Gastroesophageal sphincter (tissue), 4 donors: ENCODE measurements around the gene SEZ6L. TPM values are rescaled to one million over a fixed set of nuclear protein-coding genes. Genes with fewer than 3 reads are reported as not detected.

Source experiments
- ATAC-seq: fragments of 150-250 bp; one replicate; pipeline ENCODE4 v1.9.1; 2016; ENCODE audit warnings: mild to moderate bottlenecking, moderate library complexity
- H3K27ac ChIP-seq, 4 donors: fragments of 200-600 bp; sonication (generic) in 3 of 4; 1 replicate in 3 of 4; 2 replicates in 1 of 4; pipeline ENCODE4 v1.5.1; 2016 to 2019
- H3K27me3 ChIP-seq: fragments of 200-600 bp; sonication (generic); one replicate; pipeline ENCODE4 v1.5.1; 2019
- H3K36me3 ChIP-seq, 2 donors: fragments of 200-600 bp; sonication (generic); one replicate each; pipeline ENCODE4 v1.5.1; 2019; ENCODE audit warnings: control low read depth in 1 of 2
- H3K4me1 ChIP-seq, 3 donors: fragments of 200-600 bp; sonication (generic); 1 replicate in 2 of 3; 2 replicates in 1 of 3; pipeline ENCODE4 v1.5.1; 2016 to 2019; ENCODE audit warnings: control low read depth in 2 of 3
- H3K4me3 ChIP-seq, 2 donors: fragments of 200-600 bp; sonication (generic); one replicate each; pipeline ENCODE4 v1.5.1; 2019; ENCODE audit warnings: mild to moderate bottlenecking in 1 of 2, moderate library complexity in 1 of 2
- H3K9me3 ChIP-seq, 3 donors: fragments of 200-600 bp; sonication (generic); one replicate each; pipeline ENCODE4 v1.5.1; 2017 to 2019; ENCODE audit warnings: control low read depth in 2 of 3
- EP300 ChIP-seq: sonication (generic); formaldehyde crosslinking; IDR thresholded peaks from one replicate; pipeline ENCODE4 v1.6.1; 2017; ENCODE audit warnings: antibody characterized with exemption, mild to moderate bottlenecking
- POLR2A ChIP-seq, 2 donors: fragments of 450-650 bp; IDR thresholded peaks; one replicate each; pipeline ENCODE4 v1.6.1; 2017; ENCODE audit warnings: antibody characterized with exemption in 2 of 2, mild to moderate bottlenecking in 2 of 2, moderate library complexity in 1 of 2
- POLR2AphosphoS5 ChIP-seq: sonication (generic); formaldehyde crosslinking; IDR thresholded peaks from one replicate; pipeline ENCODE4 v1.6.1; 2017; ENCODE audit warnings: antibody characterized with exemption
- WGBS, 2 donors: methylation state at CpG; one replicate each; pipeline ENCODE4 v1.1.5; 2018; ENCODE audit warnings: low coverage in 1 of 2; 5-methylcytosine and 5-hydroxymethylcytosine counted together
- total RNA-seq, 4 donors: library from RNA; depleted of rRNA; stranded (reverse); fragments of >200 nt; gene quantifications; one replicate each; pipeline ENCODE4 v1.1.0, GENCODE V29; 2016
- TF ChIP-seq, protein P1 (sequence below), 4 experiments: fragments of 200-600 bp in 2 of 4; fragments of 450-650 bp in 2 of 4; sonication (generic) in 1 of 4; IDR thresholded peaks; one replicate each; pipeline ENCODE4 v1.5.1; 2017 to 2019; ENCODE audit warnings: antibody characterized with exemption in 4 of 4, mild to moderate bottlenecking in 2 of 4, moderate library complexity in 2 of 4

SEZ6L gene
- total RNA-seq, 4 donors from 2014 or later = 0.12 to 0.47 (median 0.28) TPM

- Histone ChIP-seq H3K27me3 (peaks cover 39% of the 10 kb centered on the region), H3K9me3 (no peaks in the 10 kb centered on the region), H3K4me3 (no peak overlapping the region), H3K36me3 (no peaks in the 10 kb centered on the region), H3K27ac (no peak overlapping the region), H3K4me1 (no peaks in the 10 kb centered on the region)
- TF ChIP-seq POLR2A (IDR thresholded peaks at IDR 0.05) = no peak
- TF ChIP-seq EP300 = no peak
- TF ChIP-seq POLR2AphosphoS5 = no peak
- TF ChIP-seq, protein P1, sequence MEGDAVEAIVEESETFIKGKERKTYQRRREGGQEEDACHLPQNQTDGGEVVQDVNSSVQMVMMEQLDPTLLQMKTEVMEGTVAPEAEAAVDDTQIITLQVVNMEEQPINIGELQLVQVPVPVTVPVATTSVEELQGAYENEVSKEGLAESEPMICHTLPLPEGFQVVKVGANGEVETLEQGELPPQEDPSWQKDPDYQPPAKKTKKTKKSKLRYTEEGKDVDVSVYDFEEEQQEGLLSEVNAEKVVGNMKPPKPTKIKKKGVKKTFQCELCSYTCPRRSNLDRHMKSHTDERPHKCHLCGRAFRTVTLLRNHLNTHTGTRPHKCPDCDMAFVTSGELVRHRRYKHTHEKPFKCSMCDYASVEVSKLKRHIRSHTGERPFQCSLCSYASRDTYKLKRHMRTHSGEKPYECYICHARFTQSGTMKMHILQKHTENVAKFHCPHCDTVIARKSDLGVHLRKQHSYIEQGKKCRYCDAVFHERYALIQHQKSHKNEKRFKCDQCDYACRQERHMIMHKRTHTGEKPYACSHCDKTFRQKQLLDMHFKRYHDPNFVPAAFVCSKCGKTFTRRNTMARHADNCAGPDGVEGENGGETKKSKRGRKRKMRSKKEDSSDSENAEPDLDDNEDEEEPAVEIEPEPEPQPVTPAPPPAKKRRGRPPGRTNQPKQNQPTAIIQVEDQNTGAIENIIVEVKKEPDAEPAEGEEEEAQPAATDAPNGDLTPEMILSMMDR (IDR thresholded peaks at IDR 0.05) = no peak
- 63 to 64% methylated on average over 2 of the region's 2 CpGs for WGBS, 2 donors
- ATAC-seq = no peak
These were observed 25.6 kb downstream of the SEZ6L start for GRCh38 chr22:26194877-26195276.

- no peaks in the 10 kb centered on the region for H3K4me1 ChIP-seq
- no peak overlapping the region for H3K27ac ChIP-seq
- H3K27me3 ChIP-seq = peaks cover 51% of the 10 kb centered on the region
- TF ChIP-seq POLR2A (IDR thresholded peaks at IDR 0.05) (no peak), POLR2AphosphoS5 (no peak), EP300 (no peak)
- TF ChIP-seq, protein P1 (IDR thresholded peaks at IDR 0.05) = no peak
- no peaks in the 10 kb centered on the region for H3K9me3 ChIP-seq
- H3K4me3 ChIP-seq = no peak overlapping the region
- ATAC-seq = no peak
- 65 to 69% methylated on average over 3 of the region's 3 CpGs for WGBS, 2 donors
- no peaks in the 10 kb centered on the region for H3K36me3 ChIP-seq
These were observed 27.4 kb downstream of the SEZ6L start for GRCh38 chr22:26196657-26197056.

GRCh38 chr22:26197425-26197824 is 28.2 kb downstream of the SEZ6L start:
- Histone ChIP-seq H3K36me3 (no peaks in the 10 kb centered on the region), H3K4me3 (no peak overlapping the region), H3K27me3 (peaks cover 58% of the 10 kb centered on the region), H3K4me1 (no peaks in the 10 kb centered on the region), H3K9me3 (no peaks in the 10 kb centered on the region), H3K27ac (no peak overlapping the region)
- TF ChIP-seq POLR2AphosphoS5 (no peak), POLR2A (IDR thresholded peaks at IDR 0.05) (no peak), EP300 (no peak)
- TF ChIP-seq, protein P1 (IDR thresholded peaks at IDR 0.05) = no peak
- no peak for ATAC-seq
- WGBS, 2 donors = 60 to 83% methylated on average over 1 of the region's 1 CpG

DNA sequence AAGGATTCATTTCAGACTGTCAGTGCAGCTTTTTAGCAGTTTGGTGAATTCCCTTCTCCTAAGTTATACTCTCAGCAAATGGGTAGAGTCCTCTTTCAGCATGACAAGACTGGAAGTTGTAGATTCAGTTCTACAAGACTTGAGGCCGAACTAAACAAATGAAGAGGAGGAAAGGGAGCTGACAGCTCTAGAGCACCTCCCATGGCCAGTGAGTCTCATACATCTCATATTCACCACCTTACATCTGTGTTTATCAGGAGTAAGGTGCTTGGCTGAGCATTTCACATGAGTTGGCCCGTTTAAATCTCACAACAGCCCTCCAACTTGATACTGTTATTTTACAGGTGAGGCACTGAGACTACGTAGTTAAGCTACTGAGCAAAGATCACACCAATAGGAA is 30.4 kb downstream of the SEZ6L start:
- H3K27me3 ChIP-seq = peaks cover 56% of the 10 kb centered on the region
- no peak overlapping the region for H3K27ac ChIP-seq
- no peak overlapping the region for H3K4me3 ChIP-seq
- 67% methylated on average over 1 of the region's 3 CpGs for WGBS, 2 donors
- H3K9me3 ChIP-seq = no peaks in the 10 kb centered on the region
- ATAC-seq = no peak
- TF ChIP-seq, protein P1 (IDR thresholded peaks at IDR 0.05) = no peak
- TF ChIP-seq EP300 = no peak
- TF ChIP-seq POLR2A (IDR thresholded peaks at IDR 0.05) = no peak
- no peak for TF ChIP-seq POLR2AphosphoS5
- H3K36me3 ChIP-seq = no peaks in the 10 kb centered on the region
- H3K4me1 ChIP-seq = no peaks in the 10 kb centered on the region

GRCh38 chr22:26202280-26202924 is 33.1 kb downstream of the SEZ6L start:
- no peak for ATAC-seq
- TF ChIP-seq, protein P1 (IDR thresholded peaks at IDR 0.05) = no peak
- no peak for TF ChIP-seq EP300
- no peak for TF ChIP-seq POLR2A (IDR thresholded peaks at IDR 0.05)
- TF ChIP-seq POLR2AphosphoS5 = no peak
- H3K36me3 ChIP-seq = no peaks in the 10 kb centered on the region
- 19 to 21% methylated on average over 4 to 5 of the region's 5 CpGs for WGBS, 2 donors
- no peak overlapping the region for H3K27ac ChIP-seq
- no peaks in the 10 kb centered on the region for H3K9me3 ChIP-seq
- H3K4me3 ChIP-seq = no peak overlapping the region
- H3K27me3 ChIP-seq = peaks cover 64% of the 10 kb centered on the region
- H3K4me1 ChIP-seq = no peaks in the 10 kb centered on the region
